Upper lobe of left lung (tissue), 4 donors: ENCODE measurements around the gene SERPINE1.

ENCODE experiments used
- POLR2A ChIP-seq, 4 donors: fragments of 450-650 bp; IDR thresholded peaks; one replicate each; pipeline ENCODE4 v1.5.1; 2016 to 2017; ENCODE audit warnings: antibody characterized with exemption in 4 of 4, mild to moderate bottlenecking in 2 of 4
- POLR2AphosphoS5 ChIP-seq, 2 donors: sonication (generic); formaldehyde crosslinking; IDR thresholded peaks; one replicate each; pipeline ENCODE4 v1.5.1; 2017; ENCODE audit warnings: antibody characterized with exemption in 2 of 2
- TF ChIP-seq, protein P1 (sequence below), 6 experiments: fragments of 450-650 bp in 4 of 6; fragments of 200-600 bp in 2 of 6; sonication (generic) in 2 of 6; IDR thresholded peaks; one replicate each; pipeline ENCODE4 v1.5.1; 2016 to 2019; ENCODE audit warnings: antibody characterized with exemption in 6 of 6

- TF ChIP-seq, protein P1, sequence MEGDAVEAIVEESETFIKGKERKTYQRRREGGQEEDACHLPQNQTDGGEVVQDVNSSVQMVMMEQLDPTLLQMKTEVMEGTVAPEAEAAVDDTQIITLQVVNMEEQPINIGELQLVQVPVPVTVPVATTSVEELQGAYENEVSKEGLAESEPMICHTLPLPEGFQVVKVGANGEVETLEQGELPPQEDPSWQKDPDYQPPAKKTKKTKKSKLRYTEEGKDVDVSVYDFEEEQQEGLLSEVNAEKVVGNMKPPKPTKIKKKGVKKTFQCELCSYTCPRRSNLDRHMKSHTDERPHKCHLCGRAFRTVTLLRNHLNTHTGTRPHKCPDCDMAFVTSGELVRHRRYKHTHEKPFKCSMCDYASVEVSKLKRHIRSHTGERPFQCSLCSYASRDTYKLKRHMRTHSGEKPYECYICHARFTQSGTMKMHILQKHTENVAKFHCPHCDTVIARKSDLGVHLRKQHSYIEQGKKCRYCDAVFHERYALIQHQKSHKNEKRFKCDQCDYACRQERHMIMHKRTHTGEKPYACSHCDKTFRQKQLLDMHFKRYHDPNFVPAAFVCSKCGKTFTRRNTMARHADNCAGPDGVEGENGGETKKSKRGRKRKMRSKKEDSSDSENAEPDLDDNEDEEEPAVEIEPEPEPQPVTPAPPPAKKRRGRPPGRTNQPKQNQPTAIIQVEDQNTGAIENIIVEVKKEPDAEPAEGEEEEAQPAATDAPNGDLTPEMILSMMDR (IDR thresholded peaks at IDR 0.05) = no peak
- TF ChIP-seq POLR2AphosphoS5 (IDR thresholded peaks at IDR 0.05) (no peak), POLR2A (IDR thresholded peaks at IDR 0.05) (no peak)
These were observed 59.3 kb downstream of the SERPINE1 start for GRCh38 chr7:101186194-101186593.
